IPS DF 6.9 (cell line): ENCODE measurements around the gene HEYL.
"Not testable (repeated sequence)": the region's sequence is repeated elsewhere in the genome, so short reads cannot be mapped to it uniquely, and the experiment has no call there.

Experiments used
- DNase-seq: peaks from one replicate; pipeline ENCODE4 v3.0.0-alpha.2; 2013; ENCODE audit warnings: low read depth, low spot score
- H3K27ac ChIP-seq: one replicate; pipeline ENCODE4 v1.5.1; 2013; ENCODE audit warnings: low read length, control low read depth
- H3K27me3 ChIP-seq: 2 replicates; pipeline ENCODE4 v1.6.1; 2013; ENCODE audit warnings: mild to moderate bottlenecking, low read length; ENCODE audit not compliant: control insufficient read depth, insufficient read depth
- H3K36me3 ChIP-seq: 2 replicates; pipeline ENCODE4 v1.6.1; 2013; ENCODE audit warnings: low read length; ENCODE audit not compliant: control insufficient read depth, insufficient read depth
- H3K4me1 ChIP-seq: 2 replicates; pipeline ENCODE4 v1.6.1; 2013; ENCODE audit warnings: low read length; ENCODE audit not compliant: control insufficient read depth, insufficient read depth
- H3K4me3 ChIP-seq: 2 replicates; pipeline ENCODE4 v1.5.1; 2013; ENCODE audit warnings: mild to moderate bottlenecking, low read length
- H3K9me3 ChIP-seq: 2 replicates; pipeline ENCODE4 v1.6.1; 2013; ENCODE audit warnings: low read length, inconsistent platforms; ENCODE audit not compliant: control insufficient read depth, insufficient read depth
- WGBS: extraction: QIAGEN DNeasy Blood & Tissue Kit; methylation state at CpG from one replicate; pipeline ENCODE4 v1.1.7; 2013; ENCODE audit warnings: mixed read lengths, missing lambda C conversion rate; ENCODE audit not compliant: insufficient read length, insufficient coverage; 5-methylcytosine and 5-hydroxymethylcytosine counted together

Gene HEYL

GRCh38 chr1:39615086-39615673 is 24.3 kb downstream of the HEYL start:
- WGBS: no CpG with 5 or more reads among the region's 8 CpGs
- DNase-seq: no peak
- no peak overlapping the region for H3K27ac ChIP-seq
- H3K4me3 ChIP-seq: no peak overlapping the region
- no peaks in the 10 kb centered on the region for H3K36me3 ChIP-seq
- no peaks in the 10 kb centered on the region; the same call in 1 of the 2 replicates for H3K27me3 ChIP-seq
- no peaks in the 10 kb centered on the region for H3K9me3 ChIP-seq
- no peaks in the 10 kb centered on the region for H3K4me1 ChIP-seq

GRCh38 chr1:39614488-39614887 is 25.0 kb downstream of the HEYL start:
- Histone ChIP-seq H3K36me3 (no peaks in the 10 kb centered on the region), H3K9me3 (no peaks in the 10 kb centered on the region), H3K4me1 (no peaks in the 10 kb centered on the region), H3K27me3 (no peaks in the 10 kb centered on the region; the same call in 1 of the 2 replicates), H3K27ac (no peak overlapping the region), H3K4me3 (no peak overlapping the region)
- no peak for DNase-seq
- WGBS: no CpG with 5 or more reads among the region's 6 CpGs

GRCh38 chr1:39613250-39613649 is 26.2 kb downstream of the HEYL start:
- DNase-seq: no peak
- Histone ChIP-seq H3K4me1 (no peaks in the 10 kb centered on the region), H3K4me3 (no peak overlapping the region), H3K9me3 (no peaks in the 10 kb centered on the region), H3K36me3 (no peaks in the 10 kb centered on the region), H3K27ac (no peak overlapping the region), H3K27me3 (no peaks in the 10 kb centered on the region; the same call in 1 of the 2 replicates)
- no CpG with 5 or more reads among the region's 6 CpGs for WGBS

GRCh38 chr1:39609618-39610331 is 29.7 kb downstream of the HEYL start:
- H3K27me3 ChIP-seq: no peaks in the 10 kb centered on the region; the same call in 1 of the 2 replicates
- peak overlapping the region; percentile 35; the same call in 1 of the 2 replicates for H3K4me3 ChIP-seq
- no CpG with 5 or more reads among the region's 42 CpGs for WGBS
- no peak overlapping the region for H3K27ac ChIP-seq
- no peaks in the 10 kb centered on the region for H3K9me3 ChIP-seq
- peak; percentile 73 for DNase-seq
- H3K36me3 ChIP-seq: no peaks in the 10 kb centered on the region
- H3K4me1 ChIP-seq: no peaks in the 10 kb centered on the region

GRCh38 chr1:39608921-39609320 is 30.5 kb downstream of the HEYL start:
- DNase-seq: no peak
- Histone ChIP-seq H3K9me3 (no peaks in the 10 kb centered on the region), H3K36me3 (no peaks in the 10 kb centered on the region), H3K4me3 (no peak overlapping the region), H3K27ac (no peak overlapping the region), H3K27me3 (no peaks in the 10 kb centered on the region; the same call in 1 of the 2 replicates), H3K4me1 (no peaks in the 10 kb centered on the region)
- WGBS: no CpG with 5 or more reads among the region's 8 CpGs

GRCh38 chr1:39603677-39604076 is 35.8 kb downstream of the HEYL start:
- H3K4me3 ChIP-seq, DNase-seq, H3K4me1 ChIP-seq, H3K27me3 ChIP-seq, H3K9me3 ChIP-seq, H3K36me3 ChIP-seq, H3K27ac ChIP-seq: not testable (repeated sequence)
- no CpG with 5 or more reads among the region's 3 CpGs for WGBS

- no CpG with 5 or more reads among the region's 8 CpGs for WGBS
- not testable (repeated sequence) for DNase-seq, H3K4me1 ChIP-seq, H3K36me3 ChIP-seq, H3K9me3 ChIP-seq, H3K27ac ChIP-seq, H3K27me3 ChIP-seq, H3K4me3 ChIP-seq
Measured at GRCh38 chr1:39601667-39602255, 37.7 kb downstream of the HEYL start.

- H3K9me3 ChIP-seq: no peaks in the 10 kb centered on the region
- WGBS: no CpG with 5 or more reads among the region's 6 CpGs
Measured at GRCh38 chr1:39596163-39596562, 43.3 kb downstream of the HEYL start.

GRCh38 chr1:39593386-39593785 is 46.1 kb downstream of the HEYL start:
- Histone ChIP-seq H3K36me3 (no peaks in the 10 kb centered on the region), H3K9me3 (no peaks in the 10 kb centered on the region), H3K4me1 (no peaks in the 10 kb centered on the region), H3K27ac (no peak overlapping the region), H3K27me3 (no peaks in the 10 kb centered on the region), H3K4me3 (no peak overlapping the region)
- DNase-seq: no peak
- no CpG with 5 or more reads among the region's 4 CpGs for WGBS

More at GRCh38 chr1:39596163-39596562, 43.3 kb downstream of the HEYL start:
- no peak for DNase-seq
- H3K36me3 ChIP-seq: no peaks in the 10 kb centered on the region
- H3K27ac ChIP-seq: no peak overlapping the region
- no peak overlapping the region for H3K4me3 ChIP-seq
- no peaks in the 10 kb centered on the region for H3K27me3 ChIP-seq
- H3K4me1 ChIP-seq: no peaks in the 10 kb centered on the region

GRCh38 chr1:39592069-39592468 is 47.4 kb downstream of the HEYL start:
- H3K27ac ChIP-seq: no peak overlapping the region
- H3K4me3 ChIP-seq: no peak overlapping the region
- DNase-seq: no peak
- H3K4me1 ChIP-seq: no peaks in the 10 kb centered on the region
- no peaks in the 10 kb centered on the region for H3K27me3 ChIP-seq
- H3K9me3 ChIP-seq: no peaks in the 10 kb centered on the region
- WGBS: no CpG with 5 or more reads among the region's 4 CpGs
- no peaks in the 10 kb centered on the region for H3K36me3 ChIP-seq
